H9 (cell line): ENCODE measurements around the gene NKAPL. TPM values are rescaled to one million over a fixed set of nuclear protein-coding genes. Genes with fewer than 3 reads are reported as not detected.

ENCODE experiments used
- DNase-seq: peaks from one replicate; pipeline ENCODE4 v3.0.0-alpha.2; 2017
- H2AFZ ChIP-seq: one replicate; pipeline ENCODE4 v1.6.1; 2013; ENCODE audit warnings: mild to moderate bottlenecking, low read length, control low read depth, moderate library complexity
- H2AK5ac ChIP-seq: 2 replicates; pipeline ENCODE4 v1.6.1; 2013; ENCODE audit warnings: low read length, control low read depth, mixed read lengths; ENCODE audit not compliant: insufficient read length
- H2BK120ac ChIP-seq: one replicate; pipeline ENCODE4 v1.6.1; 2013; ENCODE audit warnings: low read depth, mild to moderate bottlenecking, low read length, control low read depth, inconsistent platforms; ENCODE audit not compliant: poor library complexity, severe bottlenecking
- H2BK12ac ChIP-seq: 2 replicates; pipeline ENCODE4 v1.6.1; 2013; ENCODE audit warnings: low read length, control low read depth, mixed read lengths, low read depth; ENCODE audit not compliant: insufficient read length
- H2BK15ac ChIP-seq: 2 replicates; pipeline ENCODE4 v1.6.1; 2013; ENCODE audit warnings: low read depth, low read length, control low read depth
- H2BK20ac ChIP-seq: one replicate; pipeline ENCODE4 v1.6.1; 2013; ENCODE audit warnings: low read depth, mild to moderate bottlenecking, low read length, control low read depth, inconsistent platforms; ENCODE audit not compliant: poor library complexity, severe bottlenecking
- H2BK5ac ChIP-seq: 2 replicates; pipeline ENCODE4 v1.6.1; 2013; ENCODE audit warnings: low read length, control low read depth, mixed read lengths; ENCODE audit not compliant: insufficient read length
- H3K14ac ChIP-seq: 2 replicates; pipeline ENCODE4 v1.6.1; 2013; ENCODE audit warnings: low read length, control low read depth; ENCODE audit not compliant: insufficient read depth
- H3K18ac ChIP-seq: 2 replicates; pipeline ENCODE4 v1.6.1; 2013; ENCODE audit warnings: low read depth, mild to moderate bottlenecking, mixed read lengths, low read length, control low read depth; ENCODE audit not compliant: insufficient read length
- H3K23ac ChIP-seq: 2 replicates; pipeline ENCODE4 v1.6.1; 2013; ENCODE audit warnings: low read length, control low read depth, mixed read lengths, low read depth; ENCODE audit not compliant: insufficient read length
- H3K23me2 ChIP-seq: 2 replicates; pipeline ENCODE4 v1.6.1; 2013; ENCODE audit warnings: low read depth, mild to moderate bottlenecking, mixed read lengths, low read length, control low read depth; ENCODE audit not compliant: insufficient read length, poor library complexity, severe bottlenecking
- H3K27ac ChIP-seq: 2 replicates; pipeline ENCODE4 v1.5.1; 2013; ENCODE audit warnings: low read length, control low read depth, mixed read lengths, low read depth; ENCODE audit not compliant: insufficient read length
- H3K27me3 ChIP-seq: 2 replicates; pipeline ENCODE4 v1.6.1; 2013; ENCODE audit warnings: low read length, control low read depth, inconsistent platforms; ENCODE audit not compliant: insufficient read depth
- H3K4ac ChIP-seq: 2 replicates; pipeline ENCODE4 v1.6.1; 2013; ENCODE audit warnings: low read depth, mild to moderate bottlenecking, control low read depth, inconsistent platforms, low read length, moderate library complexity
- H3K4me1 ChIP-seq: 2 replicates; pipeline ENCODE4 v1.6.1; 2013; ENCODE audit warnings: low read length, control low read depth, inconsistent platforms; ENCODE audit not compliant: insufficient read depth
- H3K4me2 ChIP-seq: 2 replicates; pipeline ENCODE4 v1.6.1; 2013; ENCODE audit warnings: low read length, control low read depth, mixed read lengths; ENCODE audit not compliant: insufficient read length, insufficient read depth
- H3K56ac ChIP-seq: 2 replicates; pipeline ENCODE4 v1.6.1; 2013; ENCODE audit warnings: low read depth, mild to moderate bottlenecking, mixed read lengths, low read length, control low read depth; ENCODE audit not compliant: insufficient read length
- H3K79me1 ChIP-seq: 2 replicates; pipeline ENCODE4 v1.6.1; 2013; ENCODE audit warnings: low read depth, mild to moderate bottlenecking, moderate library complexity, low read length, control low read depth, inconsistent platforms; ENCODE audit not compliant: insufficient read depth, poor library complexity, severe bottlenecking
- H3K79me2 ChIP-seq: 2 replicates; pipeline ENCODE4 v1.6.1; 2013; ENCODE audit warnings: low read length, control low read depth, inconsistent platforms; ENCODE audit not compliant: insufficient read depth
- H3K9ac ChIP-seq: 2 replicates; pipeline ENCODE4 v1.6.1; 2013; ENCODE audit warnings: low read length, control low read depth, mixed read lengths; ENCODE audit not compliant: insufficient read length; ENCODE audit errors: extremely low read depth
- H3K9me3 ChIP-seq: one replicate; pipeline ENCODE4 v1.6.1; 2013; ENCODE audit warnings: low read depth, low read length, inconsistent platforms; ENCODE audit not compliant: control insufficient read depth
- H3T11ph ChIP-seq: one replicate; pipeline ENCODE4 v1.6.1; 2013; ENCODE audit warnings: mild to moderate bottlenecking, low read length, control low read depth, inconsistent platforms
- H4K20me1 ChIP-seq: one replicate; pipeline ENCODE4 v1.6.1; 2013; ENCODE audit not compliant: control insufficient read depth, insufficient read length, insufficient read depth
- H4K5ac ChIP-seq: 2 replicates; pipeline ENCODE4 v1.6.1; 2013; ENCODE audit warnings: low read depth, mild to moderate bottlenecking, mixed read lengths, low read length, control low read depth; ENCODE audit not compliant: insufficient read length
- H4K8ac ChIP-seq: replicated peaks from 2 replicates; pipeline ENCODE4 v1.6.1; 2013; ENCODE audit warnings: low read length, control low read depth, mixed read lengths, low read depth; ENCODE audit not compliant: insufficient read length
- H4K91ac ChIP-seq: 2 replicates; pipeline ENCODE4 v1.6.1; 2013; ENCODE audit warnings: low read depth, mild to moderate bottlenecking, moderate library complexity, mixed read lengths, low read length, control low read depth; ENCODE audit not compliant: insufficient read length
- H3K27ac Mint-ChIP-seq, 3 experiments: 2 replicates in 2 of 3; 3 replicates in 1 of 3; pipeline ENCODE4 v1.8.0; 2020 to 2021; ENCODE audit warnings: mixed read lengths in 3 of 3, mild to moderate bottlenecking in 1 of 3, moderate library complexity in 1 of 3
- H3K27me3 Mint-ChIP-seq: 2 replicates; pipeline ENCODE4 v1.8.0; 2021; ENCODE audit warnings: low read depth, mild to moderate bottlenecking, moderate library complexity, mixed read lengths
- H3K36me3 Mint-ChIP-seq, 3 experiments: 2 replicates in 2 of 3; 3 replicates in 1 of 3; pipeline ENCODE4 v1.8.0; 2020 to 2021; ENCODE audit warnings: low read depth in 3 of 3, mixed read lengths in 3 of 3; ENCODE audit not compliant: insufficient read depth in 1 of 3
- H3K4me1 Mint-ChIP-seq, 2 experiments: 2 replicates each; pipeline ENCODE4 v1.8.0; 2020; ENCODE audit warnings: mixed read lengths in 2 of 2
- H3K4me3 Mint-ChIP-seq, 2 experiments: 2 replicates in 1 of 2; 3 replicates in 1 of 2; pipeline ENCODE4 v1.8.0; 2020 to 2021; ENCODE audit warnings: mild to moderate bottlenecking in 2 of 2, mixed read lengths in 2 of 2, moderate library complexity in 1 of 2
- H3K9me3 Mint-ChIP-seq, 2 experiments: 2 replicates in 1 of 2; 3 replicates in 1 of 2; pipeline ENCODE4 v1.8.0; 2020; ENCODE audit warnings: mild to moderate bottlenecking in 2 of 2, mixed read lengths in 2 of 2, moderate library complexity in 1 of 2
- WGBS: extraction: QIAGEN DNeasy Blood & Tissue Kit; methylation state at CpG from one replicate; pipeline ENCODE4 v1.1.7; 2013; ENCODE audit warnings: missing lambda C conversion rate, low lambda C conversion rate, mixed read lengths; ENCODE audit not compliant: insufficient read length; ENCODE audit errors: extremely low coverage; 5-methylcytosine and 5-hydroxymethylcytosine counted together
- total RNA-seq: library from RNA; stranded (reverse); gene quantifications from 2 replicates; pipeline ENCODE4 v1.2.1, GENCODE V29; 2021
- TF ChIP-seq, protein P1 (sequence below): fragments of 200-600 bp; sonication (generic); conservative IDR thresholded peaks from 3 replicates; pipeline ENCODE4 v1.8.0; 2021; ENCODE audit warnings: antibody characterized with exemption, mild to moderate bottlenecking

Gene NKAPL
- total RNA-seq, 1 experiment from 2014 or later: not detected

DNA sequence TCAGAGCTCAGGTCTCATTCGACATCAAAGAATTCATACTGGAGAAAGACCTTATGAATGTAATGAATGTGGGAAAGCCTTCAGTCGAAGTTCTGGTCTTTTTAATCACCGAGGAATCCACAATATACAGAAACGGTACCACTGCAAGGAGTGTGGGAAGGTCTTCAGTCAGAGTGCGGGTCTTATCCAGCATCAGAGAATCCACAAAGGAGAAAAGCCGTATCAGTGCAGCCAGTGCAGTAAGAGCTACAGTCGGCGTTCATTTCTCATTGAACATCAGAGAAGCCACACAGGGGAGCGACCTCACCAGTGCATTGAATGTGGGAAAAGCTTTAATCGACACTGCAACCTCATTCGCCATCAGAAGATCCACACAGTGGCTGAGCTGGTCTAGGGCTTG lies 26.3 kb upstream of the NKAPL start:
- Histone ChIP-seq H4K91ac (no peak overlapping the region), H3K79me2 (no peaks in the 10 kb centered on the region), H3K23ac (no peak overlapping the region), H3K14ac (no peak overlapping the region), H3K9ac (no peak overlapping the region), H2BK5ac (no peak overlapping the region), H3K9me3 (no peaks in the 10 kb centered on the region), H4K20me1 (no peaks in the 10 kb centered on the region), H3K27me3 (no peaks in the 10 kb centered on the region), H3K56ac (no peak overlapping the region), H2BK12ac (no peak overlapping the region), H3K4ac (no peak overlapping the region), H3K4me2 (no peak overlapping the region), H3K27ac (no peak overlapping the region), H2AK5ac (no peak overlapping the region), H2AFZ (no peak overlapping the region), H3K79me1 (no peaks in the 10 kb centered on the region), H3K23me2 (no peaks in the 10 kb centered on the region), H2BK15ac (no peak overlapping the region), H2BK20ac (no peak overlapping the region), H2BK120ac (no peak overlapping the region), H3K4me1 (no peaks in the 10 kb centered on the region), H3T11ph (no peak overlapping the region), H3K18ac (no peak overlapping the region), H4K5ac (no peak overlapping the region), H4K8ac (no peak overlapping the region)
- Mint-ChIP-seq H3K4me3 (no peak overlapping the region), H3K27me3 (no peaks in the 10 kb centered on the region), H3K36me3 (peaks cover 47 to 66% (median 60%) of the 10 kb centered on the region in 3 experiments), H3K4me1 (peaks cover 5 to 12% of the 10 kb centered on the region in 2 experiments), H3K27ac (no peak overlapping the region), H3K9me3 (peaks cover 0 to 2% of the 10 kb centered on the region in 2 experiments; a peak in 1 of 5 replicates)
- no CpG with 5 or more reads among the region's 11 CpGs for WGBS
- no peak for DNase-seq
- TF ChIP-seq, protein P1, sequence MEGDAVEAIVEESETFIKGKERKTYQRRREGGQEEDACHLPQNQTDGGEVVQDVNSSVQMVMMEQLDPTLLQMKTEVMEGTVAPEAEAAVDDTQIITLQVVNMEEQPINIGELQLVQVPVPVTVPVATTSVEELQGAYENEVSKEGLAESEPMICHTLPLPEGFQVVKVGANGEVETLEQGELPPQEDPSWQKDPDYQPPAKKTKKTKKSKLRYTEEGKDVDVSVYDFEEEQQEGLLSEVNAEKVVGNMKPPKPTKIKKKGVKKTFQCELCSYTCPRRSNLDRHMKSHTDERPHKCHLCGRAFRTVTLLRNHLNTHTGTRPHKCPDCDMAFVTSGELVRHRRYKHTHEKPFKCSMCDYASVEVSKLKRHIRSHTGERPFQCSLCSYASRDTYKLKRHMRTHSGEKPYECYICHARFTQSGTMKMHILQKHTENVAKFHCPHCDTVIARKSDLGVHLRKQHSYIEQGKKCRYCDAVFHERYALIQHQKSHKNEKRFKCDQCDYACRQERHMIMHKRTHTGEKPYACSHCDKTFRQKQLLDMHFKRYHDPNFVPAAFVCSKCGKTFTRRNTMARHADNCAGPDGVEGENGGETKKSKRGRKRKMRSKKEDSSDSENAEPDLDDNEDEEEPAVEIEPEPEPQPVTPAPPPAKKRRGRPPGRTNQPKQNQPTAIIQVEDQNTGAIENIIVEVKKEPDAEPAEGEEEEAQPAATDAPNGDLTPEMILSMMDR: no peak
